GM04504 (cell line): ENCODE measurements around the gene PALM3.

Source experiments
- DNase-seq: peaks from one replicate; pipeline ENCODE4 v3.0.0-alpha.2; 2012; ENCODE audit warnings: low read depth

Gene PALM3

DNA sequence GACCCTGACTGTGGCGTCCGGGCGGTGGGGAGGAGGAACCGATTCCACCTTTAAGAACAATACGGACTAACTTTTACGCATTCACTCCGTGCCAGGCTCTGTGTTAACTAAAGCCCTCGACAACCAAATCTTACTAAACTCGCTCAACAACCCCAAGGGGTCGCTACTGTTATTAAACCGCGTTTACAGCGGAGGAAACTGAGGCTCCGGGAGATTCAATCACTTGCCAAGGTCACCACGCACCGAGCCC, 27.5 kb upstream of the PALM3 start:
- no peak for DNase-seq

DNA sequence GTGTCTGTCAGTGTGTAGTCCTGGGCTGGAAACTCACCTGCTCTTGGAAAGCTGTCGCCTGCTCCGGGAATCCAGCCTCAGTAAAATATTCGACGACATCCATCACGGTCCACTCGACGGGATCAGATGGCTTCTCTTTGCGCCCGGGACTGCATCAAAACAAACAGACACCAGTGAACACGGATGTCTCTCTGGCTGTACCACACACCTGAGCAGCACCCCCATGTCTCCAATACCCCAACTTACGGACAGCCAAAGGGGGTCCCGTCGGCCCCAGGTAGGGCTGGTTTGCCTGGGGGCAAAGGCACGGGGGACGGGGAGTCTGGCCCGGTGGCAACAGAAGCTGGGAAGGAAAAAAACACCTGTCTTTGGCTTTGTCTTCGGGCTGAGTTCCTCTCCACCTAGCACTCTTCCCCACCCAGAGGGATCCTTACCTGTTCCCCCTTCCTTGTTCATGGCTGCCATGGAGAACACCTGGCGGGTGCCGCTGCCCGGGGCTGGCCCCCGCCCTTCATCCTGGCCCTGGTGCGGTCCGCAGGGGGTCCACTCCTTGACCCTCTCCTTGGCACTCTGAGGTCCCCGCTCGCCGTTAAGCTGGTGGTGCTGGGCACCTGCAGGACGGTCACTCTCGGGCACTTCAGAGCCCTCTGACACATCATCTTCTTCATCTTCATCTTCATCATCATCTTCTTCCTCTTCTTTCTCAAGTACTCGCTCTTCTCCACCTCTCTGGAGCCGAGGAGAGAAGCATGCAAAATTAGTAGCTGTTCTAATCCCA, 26.9 kb upstream of the PALM3 start:
- no peak for DNase-seq

DNA sequence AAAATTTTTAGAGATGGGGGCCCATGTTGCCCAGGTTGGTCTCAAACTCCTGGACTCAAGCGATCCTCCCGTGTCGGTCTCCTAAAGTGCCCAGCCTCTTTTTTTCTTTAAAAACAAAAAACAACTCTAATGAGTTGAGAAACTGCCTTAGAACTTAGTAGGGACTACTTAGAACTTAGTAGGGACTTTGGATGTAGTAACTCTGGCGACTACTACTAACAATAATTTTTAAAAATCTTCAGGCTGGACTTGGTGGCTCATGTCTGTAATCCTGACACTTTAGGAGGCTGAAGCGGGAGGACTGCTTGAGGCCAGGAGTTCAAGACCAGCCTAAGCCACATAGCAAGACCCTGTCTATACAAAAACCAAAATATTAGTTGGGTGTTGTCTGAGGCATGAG, 24.2 kb upstream of the PALM3 start:
- no peak for DNase-seq

DNA sequence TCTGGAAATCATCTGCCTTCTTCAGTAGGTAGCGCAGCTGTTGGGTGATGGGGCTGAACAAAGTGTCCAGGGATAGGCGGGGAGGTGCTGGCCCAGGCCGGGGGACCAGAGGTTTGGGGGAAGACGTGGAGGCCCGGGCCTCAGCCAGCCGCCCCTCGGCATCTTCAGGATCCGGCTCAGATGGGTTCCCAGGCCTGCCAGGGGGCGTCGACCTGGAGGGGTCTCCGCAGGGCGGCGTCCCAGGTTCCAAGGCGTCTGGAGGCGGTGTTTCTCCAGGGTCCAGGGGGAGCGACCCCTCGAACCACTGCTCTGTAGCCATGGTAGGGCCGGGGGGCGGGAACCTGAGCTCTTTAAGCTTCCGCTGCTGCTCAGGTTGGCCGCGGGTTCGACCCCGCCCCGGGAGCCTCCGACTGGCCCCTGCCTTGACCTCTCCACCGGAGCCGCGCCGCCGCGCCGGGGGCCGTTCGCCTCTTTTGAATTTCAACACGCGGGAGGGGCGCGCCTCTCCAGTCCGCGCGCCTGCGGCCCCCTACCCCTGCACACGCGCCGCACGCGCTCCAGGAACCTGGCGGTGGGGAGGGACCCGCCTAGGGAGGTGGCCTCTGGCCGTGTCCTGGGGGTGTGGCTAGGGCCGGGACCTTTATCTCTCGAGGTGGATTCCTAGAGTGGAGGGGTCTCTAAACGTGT, 23.6 kb upstream of the PALM3 start, which contains the start of gene C19orf67:
Gene C19orf67, minus strand, starts transcription at position 475 of the 687 bp plus-strand sequence. Its CDS starts 156 bp downstream, at position 319.
- DNase-seq, result no peak

DNA sequence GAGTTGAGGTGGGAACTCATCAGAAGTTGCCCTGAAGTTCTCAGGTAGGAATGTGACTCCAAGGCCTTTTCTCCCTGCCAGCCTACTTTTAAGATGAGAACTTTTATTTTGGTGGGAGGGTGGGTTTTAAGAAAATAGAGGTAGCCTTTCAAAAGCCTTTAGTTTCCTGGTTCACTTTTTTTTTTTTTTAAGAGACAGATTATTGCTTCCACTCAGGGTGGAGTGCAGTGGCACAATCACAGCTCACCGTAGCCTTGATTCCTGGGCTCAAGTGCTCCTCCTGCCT, 20.7 kb upstream of the PALM3 start:
- DNase-seq, result no peak

DNA sequence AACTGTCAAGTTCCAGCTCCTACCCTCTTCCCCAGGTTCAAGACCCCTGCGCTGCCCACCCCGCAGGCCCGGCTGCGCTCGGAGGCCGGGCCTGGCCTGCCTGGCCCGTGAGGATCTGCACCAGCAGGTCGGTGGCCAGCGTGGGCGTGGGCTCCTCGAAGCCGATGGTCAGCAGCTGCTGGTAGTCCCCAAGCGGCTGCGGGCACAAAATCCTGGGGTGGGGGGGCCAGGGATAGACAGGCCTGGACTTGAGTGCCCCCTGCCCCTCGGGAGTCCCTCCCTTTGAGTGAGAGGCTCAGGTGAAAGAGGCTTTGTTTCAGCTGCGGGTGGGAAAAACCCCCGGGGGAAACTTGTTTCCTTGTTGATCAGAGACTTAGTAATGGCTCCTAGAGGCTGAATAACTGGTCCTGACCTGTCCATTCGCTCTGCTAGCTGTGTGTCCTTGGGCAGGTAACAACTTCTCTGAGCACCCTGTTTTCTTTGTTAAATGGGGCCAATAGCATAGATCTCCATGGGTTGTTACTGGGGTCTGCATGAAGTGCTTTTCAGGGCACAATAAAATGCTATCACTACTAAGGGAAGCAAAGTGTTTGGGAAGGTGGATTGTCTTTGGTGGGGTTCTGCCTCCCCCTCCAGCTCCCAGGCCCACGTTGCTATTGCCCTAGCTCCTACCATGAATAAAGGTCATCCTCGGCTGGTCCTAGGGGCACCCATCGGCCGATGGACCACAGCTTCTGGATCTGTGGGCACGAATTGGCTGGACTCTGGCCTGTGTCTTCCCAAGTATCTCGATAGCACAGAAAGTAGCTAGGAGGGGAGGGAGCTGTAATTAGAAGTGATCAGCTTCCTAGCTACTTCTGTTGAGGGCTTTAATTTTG, 20.2 kb upstream of the PALM3 start:
- no peak for DNase-seq

DNA sequence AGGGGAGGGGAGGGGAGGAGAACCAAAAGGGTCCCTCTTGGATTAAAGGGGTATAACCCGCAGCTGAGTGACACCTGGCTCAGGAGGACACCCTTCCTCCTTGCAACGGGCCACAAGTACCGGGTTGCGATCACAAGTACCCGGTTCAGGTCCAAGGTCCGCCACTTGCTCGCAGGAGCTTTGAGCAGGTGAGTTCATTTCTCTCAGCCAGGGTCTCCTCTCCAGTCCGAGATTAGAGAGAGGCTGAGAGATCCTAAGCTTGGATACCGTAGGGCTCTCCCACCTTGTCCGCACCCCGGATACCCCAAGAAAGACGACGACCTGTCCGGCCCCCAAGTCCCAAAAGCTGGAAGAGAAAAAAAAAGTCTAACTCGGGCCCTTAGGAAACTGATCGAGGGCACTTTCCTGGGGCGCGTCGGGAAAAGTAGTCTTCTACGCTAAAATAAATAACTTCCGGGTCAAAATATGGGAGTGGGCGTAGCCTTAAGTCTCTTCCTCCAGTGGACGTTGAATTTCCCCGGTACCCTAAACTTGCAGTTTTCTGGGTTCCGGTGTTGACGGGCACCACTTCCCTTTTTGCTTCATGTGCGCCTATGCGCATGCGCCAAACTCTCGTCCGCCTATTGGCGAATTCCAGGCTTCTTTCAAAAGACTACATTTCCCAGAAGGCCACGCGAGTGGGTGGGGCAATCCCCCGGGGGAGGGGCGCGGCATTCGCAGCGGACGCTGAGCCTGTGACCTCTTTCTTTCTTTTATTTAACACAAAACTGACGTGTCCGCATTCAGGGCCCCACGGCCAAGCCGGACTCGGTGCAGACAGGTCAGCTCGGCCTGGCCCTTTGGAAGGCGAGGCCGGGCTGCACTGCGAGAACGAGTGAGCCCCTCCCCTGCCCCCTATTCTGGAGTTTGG, 19.3 kb upstream of the PALM3 start:
- DNase-seq, result peak; percentile 99

DNA sequence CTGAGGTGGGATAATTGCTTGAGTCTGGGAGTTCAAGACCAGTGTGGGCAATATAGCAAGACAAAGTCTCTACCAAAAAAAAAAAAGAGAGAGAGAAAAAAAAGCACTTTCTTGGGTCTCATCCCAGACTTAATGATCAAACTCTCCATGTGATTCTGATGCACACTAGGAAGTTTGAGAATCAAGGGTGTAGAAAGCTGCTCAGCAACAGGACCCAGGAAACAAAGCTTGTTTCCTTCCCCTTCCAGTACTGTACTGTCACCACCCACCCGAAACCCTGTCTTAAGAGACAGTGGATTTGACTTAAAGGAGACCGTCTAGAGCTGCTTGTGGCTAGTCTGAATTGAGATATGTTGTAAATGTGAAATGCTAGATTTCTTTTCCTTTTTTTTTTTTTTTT, 16.5 kb upstream of the PALM3 start:
- DNase-seq, result no peak

DNA sequence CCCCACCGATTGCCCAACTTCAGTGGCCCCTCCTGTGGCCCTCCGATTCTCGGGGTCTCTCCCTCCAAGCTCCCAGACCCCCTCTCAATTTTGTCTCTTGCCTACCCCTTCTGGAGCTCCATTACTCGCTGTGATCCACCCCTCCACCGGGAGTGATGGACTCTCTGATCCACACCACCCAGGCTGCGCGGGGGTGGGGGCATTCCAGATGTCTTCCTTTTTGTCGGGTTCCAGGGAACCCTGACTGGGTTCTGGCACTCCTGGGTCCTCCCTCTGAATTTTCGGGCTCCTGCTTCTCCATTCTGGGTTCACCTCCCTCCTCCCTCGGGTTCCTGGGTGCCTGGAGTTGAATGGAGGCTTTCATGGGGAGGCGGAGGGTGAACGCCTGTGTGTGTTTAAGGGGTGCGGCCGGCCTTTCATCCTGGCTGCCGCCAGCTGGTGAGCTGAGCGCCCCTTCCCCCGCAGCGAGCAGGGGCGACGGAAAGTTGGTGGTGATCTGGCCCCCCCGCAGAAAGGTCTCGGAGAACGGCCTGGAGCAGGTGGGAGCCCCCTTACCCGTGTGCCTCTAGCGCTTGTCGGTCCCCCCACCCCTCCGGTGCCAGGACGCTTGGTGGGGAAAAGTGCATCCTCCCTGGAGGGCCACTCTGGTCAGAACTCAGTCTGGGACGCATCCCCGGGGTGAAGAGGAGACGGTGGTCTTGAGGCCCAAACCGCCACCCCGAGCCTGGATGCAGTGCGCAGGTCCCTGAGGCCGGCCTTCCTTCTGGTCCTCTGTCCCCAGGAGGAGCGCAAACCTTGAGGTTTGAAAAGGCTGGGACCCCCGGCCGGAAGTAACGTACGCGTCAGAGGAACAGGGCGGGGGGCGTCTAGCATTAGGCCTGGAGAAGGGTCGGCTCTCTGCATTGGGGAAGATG, 12.3 kb upstream of the PALM3 start:
- DNase-seq, result no peak

DNA sequence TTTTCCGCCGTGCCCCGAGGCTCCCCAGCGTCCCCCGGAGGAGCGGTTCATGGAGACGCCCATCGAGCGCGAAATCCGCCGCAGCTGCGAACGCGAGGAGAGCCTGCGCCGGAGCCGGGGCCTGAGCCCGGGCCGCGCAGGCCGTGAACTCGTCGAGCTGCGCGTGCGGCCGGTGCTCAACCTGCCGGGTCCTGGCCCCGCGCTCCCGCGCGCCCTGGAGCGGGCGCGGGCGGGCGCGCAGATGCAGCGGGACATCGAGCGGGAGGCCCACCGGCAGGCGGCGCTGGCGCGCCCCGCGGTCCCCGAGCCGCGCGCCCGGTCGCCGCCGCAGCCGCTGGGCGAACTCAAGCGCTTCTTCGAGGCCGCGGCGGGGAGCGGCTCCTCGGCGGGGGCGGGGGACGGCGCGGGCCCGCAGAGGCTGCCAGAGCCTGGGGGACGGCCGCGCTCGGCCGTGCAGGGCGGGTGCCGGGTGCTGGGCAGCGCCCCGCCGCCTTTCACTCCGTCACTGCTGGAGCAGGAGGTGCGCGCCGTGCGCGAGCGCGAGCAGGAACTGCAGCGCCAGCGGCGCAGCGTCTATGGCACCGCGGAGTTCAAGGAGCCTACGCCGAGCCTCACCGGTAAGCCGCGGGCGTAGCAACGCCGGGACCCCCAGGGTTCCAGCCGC, 11.5 kb upstream of the PALM3 start:
- no peak for DNase-seq

DNA sequence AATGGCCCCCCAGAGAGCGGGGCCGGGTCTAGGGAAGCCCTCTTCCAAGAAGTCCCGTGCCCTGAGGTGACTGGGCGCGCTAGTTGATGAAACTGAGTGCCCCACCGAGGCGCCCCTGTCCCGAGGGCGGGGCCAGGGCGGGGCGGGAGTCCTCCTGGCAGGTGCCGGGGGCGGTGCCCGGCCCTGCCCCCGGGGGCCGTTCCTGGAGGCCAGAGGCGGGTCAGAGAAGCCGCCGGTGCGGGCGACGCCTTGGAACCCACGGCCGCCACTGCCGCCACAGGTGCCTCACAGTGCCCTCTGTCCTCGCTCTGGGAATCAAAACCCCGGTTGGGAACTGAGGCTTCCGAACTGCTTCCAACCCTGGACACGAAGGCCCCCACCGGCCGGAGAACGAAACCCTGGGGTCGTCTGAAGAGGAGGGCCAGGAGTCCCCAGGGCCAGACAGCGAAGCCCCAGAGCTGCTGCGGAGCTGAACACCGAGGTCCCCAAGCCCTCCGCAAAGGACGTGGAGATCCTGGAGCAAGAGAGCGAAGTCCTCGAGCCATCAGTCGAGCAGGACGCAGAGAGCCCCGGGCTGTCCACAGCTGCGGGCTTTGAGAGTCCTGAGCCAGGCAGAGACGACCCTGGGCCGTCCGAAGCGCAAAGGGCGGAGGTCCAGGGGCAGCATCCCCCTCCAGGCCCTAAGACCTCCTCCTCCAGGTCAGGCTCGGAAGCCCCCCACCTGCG, 10.8 kb upstream of the PALM3 start, which contains the start of gene MISP3:
Gene MISP3, plus strand, starts transcription at position 252 of the 726 bp plus-strand sequence. CDS start 524 bp downstream, outside the sequence.
- no peak for DNase-seq

DNA sequence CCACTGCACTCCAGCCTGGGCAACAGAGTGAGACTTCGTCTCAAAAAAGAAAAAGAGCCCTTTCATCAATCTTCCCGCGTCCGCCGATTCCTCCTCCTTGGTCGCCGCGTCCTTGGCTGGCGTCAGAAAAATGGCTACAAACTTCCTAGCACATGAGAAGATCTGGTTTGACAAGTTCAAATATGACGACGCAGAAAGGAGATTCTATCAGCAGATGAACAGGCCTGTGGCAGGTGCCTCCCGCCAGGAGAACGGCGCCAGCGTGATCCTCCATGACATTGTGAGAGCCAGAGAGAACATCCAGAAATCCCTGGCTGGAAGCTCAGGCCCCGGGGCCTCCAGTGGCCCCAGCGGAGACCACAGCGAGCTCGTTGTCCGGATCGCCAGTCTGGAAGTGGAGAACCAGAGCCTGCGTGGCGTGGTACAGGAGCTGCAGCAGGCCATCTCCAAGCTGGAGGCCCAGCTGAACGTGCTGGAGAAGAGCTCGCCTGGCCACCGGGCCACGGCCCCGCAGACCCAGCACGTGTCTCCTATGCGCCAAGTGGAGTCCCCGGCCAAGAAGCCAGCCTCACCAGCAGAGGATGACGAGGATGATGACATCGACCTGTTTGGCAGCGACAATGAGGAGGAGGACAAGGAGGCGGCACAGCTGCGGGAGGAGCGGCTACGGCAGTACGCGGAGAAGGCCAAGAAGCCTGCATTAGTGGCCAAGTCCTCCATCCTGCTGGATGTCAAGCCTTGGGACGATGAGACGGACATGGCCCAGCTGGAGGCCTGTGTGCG, 8.6 kb upstream of the PALM3 start:
- no peak for DNase-seq

DNA sequence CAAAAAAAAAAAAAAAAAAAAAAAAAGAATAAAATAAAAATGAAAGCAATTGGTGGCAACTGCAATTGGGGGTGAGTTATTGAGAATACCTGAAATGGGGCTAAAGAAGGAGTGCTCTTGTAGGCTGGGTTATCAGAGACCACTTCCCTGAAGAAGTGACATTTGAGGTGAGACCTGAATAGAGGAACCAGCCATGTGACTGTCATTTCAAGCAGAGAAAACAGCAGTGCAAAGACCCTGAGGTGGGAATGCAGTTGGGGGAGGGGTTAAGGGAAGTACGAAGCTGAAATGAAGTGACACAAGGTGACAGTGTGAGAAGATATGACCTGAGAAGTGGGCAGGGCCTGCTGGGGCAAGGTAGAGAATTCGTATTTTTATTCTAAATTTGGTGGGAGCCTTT, 4.3 kb upstream of the PALM3 start:
- DNase-seq, result no peak

DNA sequence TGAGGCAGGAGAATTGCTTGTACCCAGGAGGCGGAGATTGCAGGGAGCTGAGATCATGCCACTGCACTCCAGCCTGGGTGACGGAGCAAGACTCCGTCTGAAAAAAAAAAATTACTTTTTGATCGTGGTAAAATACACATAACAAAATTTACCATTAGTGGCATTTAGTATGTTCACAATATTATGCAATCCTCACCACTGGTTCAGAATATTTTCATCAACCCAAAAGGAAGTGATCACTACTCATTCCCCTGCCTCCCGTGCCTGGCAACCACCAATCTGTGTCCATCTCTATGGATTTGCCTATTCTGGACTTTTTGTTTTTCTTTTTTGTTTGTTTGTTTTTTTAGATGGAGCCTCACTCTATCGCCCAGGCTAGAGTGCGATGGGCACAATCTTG, 1.2 kb upstream of the PALM3 start:
- DNase-seq, result no peak

DNA sequence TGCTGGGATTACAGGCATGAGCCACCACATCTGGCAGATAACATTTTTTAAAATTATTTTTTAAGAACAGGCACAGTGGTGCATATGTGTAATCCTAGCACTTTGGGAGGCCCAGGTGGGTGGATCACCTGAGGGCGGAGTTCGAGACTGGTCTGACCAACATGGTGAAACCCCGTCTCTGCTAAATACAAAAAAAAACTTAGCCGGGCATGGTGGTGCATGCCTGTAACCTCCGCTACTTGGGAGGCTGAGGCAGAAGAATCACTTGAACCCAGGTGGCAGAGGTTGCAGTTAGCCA, 631 bp upstream of the PALM3 start:
- no peak for DNase-seq

DNA sequence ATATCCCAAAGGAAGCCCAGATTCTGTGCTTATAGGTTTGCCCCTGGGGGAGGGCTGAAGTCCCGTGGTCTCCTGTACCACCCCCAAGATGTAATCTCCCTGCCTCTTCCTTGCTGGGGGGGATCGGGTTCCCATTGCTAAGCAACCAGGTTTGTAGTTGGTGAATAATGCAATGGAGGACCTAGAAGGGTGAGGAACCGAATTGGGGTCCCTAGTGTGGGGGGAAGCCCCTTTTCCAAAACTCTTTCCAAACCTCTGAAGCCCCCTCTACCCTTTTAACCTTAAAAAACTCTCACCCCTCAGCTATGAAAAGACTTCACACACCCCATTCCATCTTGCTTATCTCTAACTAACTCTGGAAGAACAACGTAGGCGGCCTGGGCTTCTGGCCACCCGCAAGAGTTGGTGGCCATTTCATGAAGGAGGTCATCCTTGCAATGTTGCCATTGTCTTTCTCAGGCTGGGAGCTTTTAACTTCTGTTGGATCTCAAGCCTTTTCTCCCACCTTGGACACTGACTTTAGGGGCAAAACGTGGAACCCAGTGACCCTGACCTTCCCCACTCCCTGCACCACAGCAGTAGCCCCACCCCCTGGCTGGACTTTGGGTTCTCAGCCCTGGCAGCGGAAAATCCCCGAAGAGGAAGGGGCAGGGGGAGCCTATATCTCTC, 661 bp downstream of the PALM3 start:
- DNase-seq, result no peak

DNA sequence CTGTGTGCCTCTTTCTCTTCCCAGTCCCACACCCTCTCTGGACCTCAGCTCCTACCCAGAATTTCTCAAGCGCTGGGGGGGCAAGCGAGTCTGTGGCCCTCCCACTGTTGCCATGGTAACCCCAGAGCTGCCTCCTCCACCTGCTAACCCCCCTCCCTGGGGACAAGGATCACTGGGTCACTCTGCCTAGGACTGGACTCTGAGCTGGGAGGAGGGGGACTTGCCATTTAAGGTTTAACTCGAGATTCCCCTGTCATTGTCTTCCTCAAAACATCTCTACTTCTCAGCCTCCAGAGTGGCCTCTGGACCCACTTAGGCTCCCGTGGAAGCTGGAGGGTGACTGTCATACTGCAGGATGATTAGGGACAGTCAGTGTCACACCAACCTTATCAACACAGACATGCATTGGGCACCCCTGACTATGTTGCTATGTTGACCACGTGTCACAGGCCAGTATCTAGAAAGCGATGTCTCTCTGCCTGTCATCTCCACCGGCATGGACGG, 2.2 kb downstream of the PALM3 start:
- no peak for DNase-seq

DNA sequence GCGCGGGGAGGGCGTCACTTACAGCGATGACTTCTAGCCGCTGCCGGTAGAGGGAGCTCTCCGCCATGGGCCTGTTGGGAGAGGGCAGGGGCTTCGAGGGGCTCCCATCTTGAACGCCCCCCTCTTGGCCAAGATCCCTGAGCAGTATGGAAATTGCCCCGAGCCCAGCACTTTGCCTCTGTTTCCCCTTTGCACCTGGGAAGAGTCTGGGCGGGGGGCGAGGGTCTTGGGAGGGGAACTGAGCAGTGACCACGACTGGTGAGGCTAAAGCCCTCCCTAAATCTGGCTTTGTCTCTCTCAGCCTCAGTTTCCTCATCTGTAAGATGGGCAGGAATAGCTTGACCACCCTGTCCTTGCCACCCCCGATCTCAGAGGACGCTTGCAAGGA, 2.8 kb downstream of the PALM3 start:
- DNase-seq, result no peak
